GM12875 (cell line): Measurements from ENCODE around the gene NACA.

Source experiments
- H3K4me3 ChIP-seq: one replicate; pipeline ENCODE4 v1.5.1; 2011; ENCODE audit warnings: low read depth, low read length, control low read depth
- CTCF ChIP-seq: IDR thresholded peaks from 2 replicates; pipeline ENCODE4 v1.5.1; 2011; ENCODE audit warnings: low read depth, mild to moderate bottlenecking, control low read depth, inconsistent platforms, low read length, moderate library complexity, borderline replicate concordance; ENCODE audit not compliant: insufficient read depth

The NACA gene

GRCh38 chr12:56676851-56677580, 48.1 kb downstream of the NACA start:
- no peak for TF ChIP-seq CTCF
- H3K4me3 ChIP-seq = no peak overlapping the region

- no peak overlapping the region for H3K4me3 ChIP-seq
- no peak for TF ChIP-seq CTCF
These were observed 53.5 kb downstream of the NACA start for GRCh38 chr12:56671608-56672007.

- H3K4me3 ChIP-seq = no peak overlapping the region
- no peak for TF ChIP-seq CTCF
These were observed 54.3 kb downstream of the NACA start for GRCh38 chr12:56670836-56671235.

DNA sequence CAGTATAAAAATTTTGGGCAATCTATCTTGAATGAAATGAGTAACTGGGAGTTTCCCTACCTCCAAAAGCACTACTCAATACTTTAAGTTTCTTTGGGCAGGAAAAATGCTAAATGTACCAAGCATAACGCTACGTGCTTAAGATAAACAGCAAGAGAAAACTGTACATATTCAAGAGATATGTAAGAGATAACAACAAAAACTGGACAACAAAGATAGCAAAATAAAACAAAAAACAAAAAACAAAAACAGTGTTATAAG, 57.0 kb downstream of the NACA start:
- H3K4me3 ChIP-seq = no peak overlapping the region
- no peak for TF ChIP-seq CTCF
